GM12878 (cell line): ENCODE measurements around the gene MRPL22. TPM values are rescaled to one million over a fixed set of nuclear protein-coding genes. Genes with fewer than 3 reads are reported as not detected.

Source experiments
- ATAC-seq: fragments of 200-7000 bp; cut with Tn5 transposase; 3 replicates; pipeline ENCODE4 v1.9.1; 2020; ENCODE audit warnings: mild to moderate bottlenecking, moderate library complexity
- BruUV-seq: library from RNA; stranded (reverse); fragments of 400-500 nt; replicated peaks from 2 replicates; lab custom pipeline; 2021; lab: Mats Ljungman, UMichigan
- CTCF ChIA-PET: fragments of 300-600 bp; sonication (Branson Sonifier 250); formaldehyde crosslinking; extraction: SDS; loops from one replicate; lab custom pipeline; 2021; ENCODE audit warnings: inconsistent platforms; lab: Yijun Ruan, JAX
- POLR2A ChIA-PET: fragments of 350-600 bp; formaldehyde crosslinking; extraction: SDS; loops from one replicate; lab custom pipeline; 2021; ENCODE audit warnings: inconsistent platforms; lab: Charles Lee
- RAD21 ChIA-PET: fragments of 300-600 bp; sonication (Branson Sonifier 250); formaldehyde crosslinking; loops from one replicate; lab custom pipeline; 2023; ENCODE audit warnings: antibody characterized with exemption; ENCODE audit not compliant: unreplicated experiment; lab: Charles Lee
- SMC1A ChIA-PET: fragments of 300-600 bp; sonication (Branson Sonifier 250); formaldehyde crosslinking; loops from one replicate; lab custom pipeline; 2023; ENCODE audit not compliant: unreplicated experiment, uncharacterized antibody; lab: Charles Lee
- DNase-seq: peaks from one replicate; pipeline ENCODE4 v3.0.0-alpha.2; 2011; ENCODE audit warnings: low read depth, low spot score
- FAIRE-seq: peaks from 3 replicates; lab custom pipeline; 2011; peaks lifted over from hg19 to GRCh38; lab: Jason Lieb, UNC
- H2AFZ ChIP-seq: 2 replicates; pipeline ENCODE4 v1.6.0; 2011; ENCODE audit warnings: low read depth, low read length, control low read depth; ENCODE audit not compliant: control insufficient read depth
- H3K27ac ChIP-seq: 2 replicates; pipeline ENCODE4 v1.5.1; 2011; ENCODE audit warnings: control low read depth; ENCODE audit not compliant: control insufficient read depth, insufficient read depth
- H3K27me3 ChIP-seq, 2 experiments: replicated peaks in 1 of 2; 2 replicates each; pipeline versions ENCODE4 v1.6.0 to v1.6.1; 2011; ENCODE audit warnings: low read length in 1 of 2; ENCODE audit not compliant: control insufficient read depth in 2 of 2, insufficient read depth in 2 of 2
- H3K36me3 ChIP-seq, 2 experiments: 2 replicates each; pipeline ENCODE4 v1.5.1; 2011; ENCODE audit warnings: low read length in 1 of 2; ENCODE audit not compliant: control insufficient read depth in 2 of 2, insufficient read depth in 2 of 2
- H3K4me1 ChIP-seq: 2 replicates; pipeline ENCODE4 v1.6.1; 2011; ENCODE audit warnings: mild to moderate bottlenecking, low read length, moderate library complexity, mixed read lengths; ENCODE audit not compliant: control insufficient read depth, insufficient read depth
- H3K4me2 ChIP-seq: 2 replicates; pipeline ENCODE4 v1.6.0; 2011; ENCODE audit warnings: control low read depth; ENCODE audit not compliant: control insufficient read depth, insufficient read depth
- H3K4me3 ChIP-seq: fragments of 200-600 bp; sonication (generic); 2 replicates; pipeline ENCODE4 v1.5.1; 2016
- H3K79me2 ChIP-seq: 2 replicates; pipeline ENCODE4 v1.6.0; 2011; ENCODE audit warnings: low read length; ENCODE audit not compliant: control insufficient read depth, insufficient read depth
- H3K9ac ChIP-seq: 2 replicates; pipeline ENCODE4 v1.8.0; 2011; ENCODE audit warnings: low read length, control low read depth, mixed read lengths; ENCODE audit not compliant: control insufficient read depth, insufficient read depth
- H3K9me3 ChIP-seq: replicated peaks from 3 replicates; pipeline ENCODE4 v1.5.1; 2011; ENCODE audit warnings: mild to moderate bottlenecking, low read length; ENCODE audit not compliant: control insufficient read depth, insufficient read depth
- H4K20me1 ChIP-seq: 2 replicates; pipeline ENCODE4 v1.6.0; 2011; ENCODE audit not compliant: control insufficient read depth, insufficient read depth
- CHD2 ChIP-seq: IDR thresholded peaks from 2 replicates; pipeline ENCODE4 v1.6.1; 2011; ENCODE audit warnings: low read depth, low read length, improper control_type of control experiment, borderline replicate concordance
- JUND ChIP-seq: IDR thresholded peaks from 2 replicates; pipeline ENCODE4 v1.6.1; 2012; ENCODE audit warnings: low read depth, mild to moderate bottlenecking, low read length, improper control_type of control experiment, moderate library complexity
- MAX ChIP-seq: IDR thresholded peaks from 2 replicates; pipeline ENCODE4 v1.6.1; 2012; ENCODE audit warnings: low read depth, low read length, improper control_type of control experiment
- PKNOX1 ChIP-seq: fragments of 450-650 bp; IDR thresholded peaks from 2 replicates; pipeline ENCODE4 v1.6.1; 2016; ENCODE audit warnings: mild to moderate bottlenecking
- PML ChIP-seq: IDR thresholded peaks from 2 replicates; pipeline ENCODE4 v1.6.1; 2012; ENCODE audit warnings: low read length, inconsistent platforms
- USF2 ChIP-seq: IDR thresholded peaks from 2 replicates; pipeline ENCODE4 v1.6.1; 2011; ENCODE audit warnings: low read depth, low read length, improper control_type of control experiment, borderline replicate concordance
- ZSCAN29 ChIP-seq: fragments of 450-650 bp; IDR thresholded peaks from 2 replicates; pipeline ENCODE4 v1.6.1; 2017; ENCODE audit warnings: mild to moderate bottlenecking, moderate library complexity
- WGBS: methylation state at CpG from one replicate; pipeline ENCODE4 v1.1.6; 2016; ENCODE audit warnings: low lambda C conversion rate; ENCODE audit not compliant: insufficient replicate concordance, insufficient coverage; ENCODE audit errors: missing lambda C conversion rate; 5-methylcytosine and 5-hydroxymethylcytosine counted together
- in situ Hi-C: fragments of 300-500 bp; cut with MboI; formaldehyde crosslinking; loops from 9 replicates; pipeline ENCODE4 v1.14.3; 2018; ENCODE audit warnings: mixed read lengths
- intact Hi-C: fragments of 100-400 bp; cut with micrococcal nuclease; formaldehyde crosslinking; loops from one replicate; pipeline ENCODE4 v1.14.2; 2022; ENCODE audit not compliant: unreplicated experiment
- polyA plus RNA-seq, 11 experiments: library from polyadenylated mRNA; depleted of rRNA in 4 of 11; unstranded in 6 of 11; stranded (reverse) in 5 of 11; fragments of >200 nt; fragmentation: Nextera tagmentation in 4 of 11; fragmentation: Illumina TruSeq in 1 of 11; extraction: Ambion mirVana in 4 of 11; extraction: Trizol in 1 of 11; gene quantifications; 1 replicate in 1 of 11; 2 replicates in 10 of 11; pipeline versions ENCODE4 v1.2.1 to v1.2.3, GENCODE V29; 2011 to 2016; ENCODE audit warnings: inconsistent platforms in 2 of 11, missing spikeins in 2 of 11, low read depth in 1 of 11
- total RNA-seq, 4 experiments: library from RNA; depleted of rRNA in 3 of 4; stranded (reverse); fragments of >200 nt in 3 of 4; fragmentation: Illumina TruSeq in 1 of 4; extraction: Trizol in 1 of 4; gene quantifications; 2 replicates each; pipeline versions ENCODE4 v1.2.1 to v1.2.3, GENCODE V29; 2013 to 2021

The MRPL22 gene
- total and polyA plus RNA-seq, 10 of the 15 experiments (the other 5 are each of a cell fraction or from before 2014, with no cell fraction given): 29.7 to 318 (median 93.4) TPM

- Histone ChIP-seq H3K9me3 (no peaks in the 10 kb centered on the region), H3K36me3 (no peaks in the 10 kb centered on the region; a peak in 1 of 4 replicates), H4K20me1 (no peaks in the 10 kb centered on the region), H3K4me1 (no peaks in the 10 kb centered on the region), H3K4me2 (no peak overlapping the region), H3K79me2 (peaks cover 14% of the 10 kb centered on the region), H2AFZ (no peak overlapping the region), H3K27me3 (no peaks in the 10 kb centered on the region), H3K4me3 (no peak overlapping the region), H3K27ac (no peak overlapping the region), H3K9ac (no peak overlapping the region)
- no peak for ATAC-seq
- in situ Hi-C loops (no loop called here), intact Hi-C loops (no loop called here)
- ChIA-PET CTCF (no interaction called here), POLR2A (no interaction called here), SMC1A (no interaction called here), RAD21 (no interaction called here)
- WGBS: 96% methylated on average over 4 of the region's 4 CpGs
- no peak for DNase-seq
- no peak for FAIRE-seq
- TF ChIP-seq JUND (no peak), CHD2 (no peak)
- no TSS peak for BruUV-seq
Measured at GRCh38 chr5:154948313-154948712, 7.4 kb downstream of the MRPL22 start.

- H3K27ac ChIP-seq: no peak overlapping the region
- WGBS: 6% methylated on average over 2 of the region's 2 CpGs
- RAD21 ChIA-PET: no interaction called here
- DNase-seq: no peak
- no peaks in the 10 kb centered on the region for H3K9me3 ChIP-seq
- H3K4me2 ChIP-seq: no peak overlapping the region
- H3K4me3 ChIP-seq: no peak overlapping the region
- CTCF ChIA-PET: no interaction called here
- SMC1A ChIA-PET: no interaction called here
- BruUV-seq: no TSS peak
- no peaks in the 10 kb centered on the region for H4K20me1 ChIP-seq
- in situ Hi-C loops: no loop called here
- FAIRE-seq: no peak
- H3K27me3 ChIP-seq: no peaks in the 10 kb centered on the region
- no peak overlapping the region for H3K9ac ChIP-seq
- TF ChIP-seq ZSCAN29: no peak
- no peak for TF ChIP-seq MAX
- TF ChIP-seq USF2: no peak
- TF ChIP-seq PKNOX1: peak; percentile 26; the same call in 1 of the 2 replicates
- TF ChIP-seq PML: no peak
- ATAC-seq: peak; percentile 21; the same call in 1 of the 3 replicates
- intact Hi-C loops: no loop called here
- H3K79me2 ChIP-seq: peaks cover 11% of the 10 kb centered on the region
- no peaks in the 10 kb centered on the region; a peak in 1 of 4 replicates for H3K36me3 ChIP-seq
- POLR2A ChIA-PET: no interaction called here
- no peaks in the 10 kb centered on the region for H3K4me1 ChIP-seq
- no peak overlapping the region for H2AFZ ChIP-seq
Measured at GRCh38 chr5:154949781-154950180, 8.9 kb downstream of the MRPL22 start.
